GM19025 (cell line): ENCODE results near the gene NPTXR.
"Not testable (repeated sequence)": the region's sequence is repeated elsewhere in the genome, so short reads cannot be mapped to it uniquely, and the experiment has no call there.

ENCODE experiments used
- ATAC-seq: cut with Tn5 transposase; IDR thresholded peaks from one replicate; pipeline ENCODE4 v1.9.1; 2021; ENCODE audit warnings: mild to moderate bottlenecking, low read depth, moderate library complexity; ENCODE audit not compliant: unreplicated experiment

NPTXR gene

DNA sequence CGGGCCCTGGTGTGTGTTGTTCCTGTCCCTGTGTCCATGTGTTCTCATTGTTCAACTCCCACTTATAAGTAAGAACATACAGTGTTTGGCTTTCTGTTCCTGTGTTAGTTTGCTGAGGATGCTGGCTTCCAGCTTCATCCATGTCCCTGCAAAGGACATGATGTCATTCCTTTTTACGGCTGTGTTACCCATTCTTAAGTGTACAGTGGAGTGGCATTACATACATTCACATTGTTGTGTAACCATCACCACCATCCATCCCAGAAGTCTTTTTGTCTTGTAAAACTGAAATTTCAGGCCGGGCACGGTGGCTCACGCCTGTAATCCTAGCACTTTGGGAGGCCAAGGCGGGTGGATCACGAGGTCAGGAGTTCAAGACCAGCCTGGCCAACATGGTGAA lies 10.6 kb upstream of the NPTXR start:
- ATAC-seq, result not testable (repeated sequence)

DNA sequence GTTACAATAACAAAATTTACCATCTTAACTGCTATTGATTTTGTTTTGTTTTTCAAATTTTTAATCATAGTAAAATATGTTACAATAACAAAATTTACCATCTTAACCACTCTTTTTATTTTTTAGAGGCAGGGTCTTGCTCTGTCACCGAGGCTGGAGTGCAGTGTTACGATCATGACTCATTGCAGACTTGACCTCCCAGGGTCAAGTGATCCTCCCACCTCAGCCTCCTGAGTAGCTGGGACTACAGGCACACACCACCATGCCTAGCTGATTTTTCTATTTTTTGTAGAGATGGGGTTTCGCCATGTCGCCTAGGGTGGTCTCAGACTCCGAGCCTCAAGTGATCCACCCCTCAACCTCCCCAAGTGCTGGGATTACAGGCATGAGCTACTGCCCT lies 10.1 kb upstream of the NPTXR start:
- not testable (repeated sequence) for ATAC-seq

DNA sequence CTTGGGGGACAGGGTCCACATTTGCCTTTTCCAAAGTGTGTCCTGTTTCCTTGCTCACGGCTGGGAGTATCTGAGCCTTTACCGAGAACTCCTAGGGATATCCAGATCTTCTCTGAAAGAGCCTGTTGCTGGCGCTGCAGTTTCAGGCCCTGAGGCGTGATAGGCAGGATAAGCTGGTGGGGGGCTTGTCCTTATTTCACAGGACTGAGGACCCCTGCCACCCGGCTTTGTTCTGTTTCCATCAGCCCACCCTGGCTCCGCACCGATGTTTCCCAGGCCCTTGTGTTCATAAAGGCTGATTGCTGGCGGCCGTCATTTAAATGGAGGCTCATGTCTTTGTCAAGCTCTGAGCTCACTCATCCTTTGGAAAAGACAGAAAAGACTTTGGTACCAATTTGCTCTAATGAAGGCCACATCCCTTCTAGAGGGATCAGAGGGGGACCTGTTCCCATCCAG lies 9.4 kb upstream of the NPTXR start:
- ATAC-seq, result no peak

- no peak for ATAC-seq
Measured at GRCh38 chr22:38852522-38852921, 8.7 kb upstream of the NPTXR start.

- ATAC-seq, result no peak
Measured at GRCh38 chr22:38850941-38851849, 7.4 kb upstream of the NPTXR start.

DNA sequence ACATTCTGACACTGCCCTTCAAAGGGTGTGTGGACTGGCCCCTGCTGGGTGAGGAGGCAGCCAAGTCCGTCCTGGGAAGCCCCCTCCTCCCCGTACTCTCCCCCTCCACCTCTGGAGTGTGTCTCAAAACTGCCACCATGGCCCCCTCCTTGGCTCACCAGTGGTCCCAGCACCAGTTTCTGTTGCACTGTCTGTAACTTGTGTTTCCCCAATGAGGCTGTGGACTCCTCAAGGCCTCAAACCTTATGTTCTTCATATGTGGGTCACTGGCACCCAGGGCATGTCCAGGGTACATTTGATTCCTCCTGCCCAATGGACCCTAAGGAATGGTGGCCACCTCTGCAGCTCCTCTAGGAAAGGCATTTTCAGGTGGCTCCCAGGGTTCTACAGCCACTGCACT lies 6.6 kb upstream of the NPTXR start:
- ATAC-seq, result no peak

- no peak for ATAC-seq
Measured at GRCh38 chr22:38849811-38850210, 6.0 kb upstream of the NPTXR start.

GRCh38 chr22:38846412-38846811 lies 2.6 kb upstream of the NPTXR start:
- no peak for ATAC-seq

DNA sequence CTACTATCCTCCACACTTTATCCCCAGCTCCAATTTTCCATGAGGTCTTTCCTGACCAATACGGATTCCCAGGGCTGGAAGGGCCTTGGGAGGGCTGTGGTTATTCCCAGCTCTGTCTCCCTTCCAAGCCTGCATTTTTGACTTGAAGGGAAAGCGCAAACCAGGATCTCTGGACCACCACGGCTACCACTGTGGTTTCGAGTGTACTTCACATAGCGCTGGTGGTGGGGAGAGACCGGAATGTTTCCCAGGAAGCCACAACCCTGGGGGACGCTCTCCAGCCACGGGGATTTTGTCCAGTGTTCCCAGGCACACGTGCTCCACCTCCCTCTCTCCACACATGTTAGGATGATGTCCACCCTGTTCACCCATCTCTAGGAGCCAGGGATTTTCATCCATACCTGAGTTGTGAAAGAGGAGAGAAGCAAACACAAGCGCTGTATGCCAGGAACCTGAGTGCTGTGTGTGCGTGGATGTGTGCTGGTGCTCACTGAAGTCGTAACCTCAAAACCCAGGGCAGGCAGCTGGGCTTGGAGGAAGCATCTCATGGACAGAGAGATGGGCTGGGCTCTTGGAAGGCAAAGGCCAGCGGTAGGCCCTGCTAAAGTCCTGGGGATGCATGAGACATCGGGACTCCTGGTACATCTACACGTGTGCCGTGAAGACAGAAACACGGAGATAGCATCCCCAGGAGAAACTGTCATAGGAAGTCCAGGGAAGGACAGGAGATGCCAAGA lies 1.3 kb upstream of the NPTXR start:
- ATAC-seq, result no peak

DNA sequence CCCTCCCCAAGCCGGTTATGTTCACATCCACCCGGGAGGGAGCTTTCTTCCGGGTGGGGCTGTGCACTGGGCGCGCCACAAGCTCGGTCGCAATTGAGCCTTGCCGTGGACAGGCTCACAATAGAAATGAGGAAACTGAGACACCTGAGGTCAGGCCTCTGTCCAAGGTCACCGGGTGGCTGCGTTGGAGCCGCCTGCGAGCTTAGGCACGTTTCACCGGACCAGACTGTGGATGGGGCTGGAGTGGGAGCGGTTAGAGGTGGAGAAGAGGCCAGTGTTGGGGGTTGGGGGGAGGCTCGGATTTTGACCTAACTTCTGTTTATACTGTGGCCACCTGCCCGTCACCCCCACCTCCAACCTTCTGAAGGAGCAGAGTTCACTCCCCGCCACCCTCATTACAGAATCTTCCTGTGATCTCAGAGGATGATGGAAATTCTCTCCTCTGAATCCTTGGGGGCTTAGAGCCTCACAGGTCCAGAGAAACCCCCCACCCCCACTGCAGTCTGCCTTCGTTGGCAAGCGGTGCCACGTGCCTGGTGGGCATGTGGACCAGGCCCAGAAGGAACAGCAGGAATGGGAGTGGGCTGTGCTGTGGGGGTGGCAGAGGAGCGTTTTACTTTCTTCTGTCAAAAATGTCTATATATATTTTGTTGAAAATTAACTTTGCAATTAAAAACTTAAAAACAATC lies 631 bp upstream of the NPTXR start:
- ATAC-seq, result no peak

DNA sequence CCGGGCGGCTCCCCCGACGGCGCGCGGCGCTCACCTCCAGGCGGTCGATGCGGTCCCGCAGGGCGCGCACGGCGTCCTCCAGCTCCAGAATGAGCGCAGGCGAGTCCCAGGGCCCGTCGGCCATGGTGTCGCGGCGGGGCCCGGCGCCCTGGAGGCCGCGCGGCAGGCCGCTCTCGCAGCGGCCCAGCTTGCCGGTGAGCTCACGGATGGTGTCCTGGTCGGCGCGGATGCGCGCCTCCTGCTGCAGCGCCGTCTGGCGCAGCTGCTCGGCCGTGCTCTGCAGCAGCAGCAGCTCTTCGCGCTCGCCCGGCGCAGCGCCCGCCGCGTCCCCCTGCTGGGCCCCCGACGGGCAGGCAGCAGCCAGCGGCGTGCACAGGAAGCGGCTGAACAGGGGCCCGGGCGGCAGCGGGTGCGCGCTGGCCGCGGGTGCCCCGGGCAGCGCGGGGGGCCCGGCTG lies 599 bp downstream of the NPTXR start:
- ATAC-seq, result no peak

- ATAC-seq, result no peak
Measured at GRCh38 chr22:38842512-38843200, 1.2 kb downstream of the NPTXR start.

GRCh38 chr22:38841635-38842034 lies 2.2 kb downstream of the NPTXR start:
- ATAC-seq, result no peak

DNA sequence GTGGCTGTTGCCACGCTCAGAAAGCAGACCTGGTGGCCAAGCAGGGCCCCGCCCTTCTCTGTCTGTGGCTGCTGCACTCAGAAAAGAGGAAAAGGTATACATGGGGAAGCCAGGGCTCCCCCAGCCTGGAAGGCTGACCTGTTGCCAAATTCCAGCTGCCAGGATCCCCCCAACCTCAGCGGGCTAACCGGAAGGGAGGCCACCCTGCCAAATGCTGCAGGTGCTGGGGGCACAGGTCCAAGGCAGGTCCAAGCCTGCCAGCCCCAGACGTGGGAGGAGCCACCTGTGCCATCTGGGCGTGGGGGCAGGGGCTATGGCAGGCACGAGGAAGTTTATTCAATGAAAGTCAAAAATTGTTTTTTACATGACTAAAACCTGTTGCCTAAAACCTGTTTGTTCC lies 2.6 kb downstream of the NPTXR start:
- no peak for ATAC-seq

- no peak for ATAC-seq
Measured at GRCh38 chr22:38840129-38840528, 3.7 kb downstream of the NPTXR start.

DNA sequence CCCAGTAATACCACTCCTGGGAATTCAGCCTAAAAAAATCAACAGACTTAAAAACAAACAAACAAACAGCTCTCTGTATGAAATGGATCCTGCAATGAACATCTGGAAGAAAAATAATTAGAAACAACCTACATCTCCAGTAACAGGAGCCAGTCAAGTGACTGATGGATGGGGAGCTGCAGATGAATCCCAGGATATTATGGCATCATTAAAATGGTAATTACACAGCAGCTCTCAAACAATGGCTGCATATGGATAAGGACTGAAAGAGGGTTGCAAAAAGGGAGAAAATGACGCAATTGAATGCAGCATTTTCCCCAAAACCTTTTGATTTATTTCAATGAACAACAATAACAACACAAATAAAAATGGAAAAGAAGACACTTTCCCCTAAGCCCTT lies 4.1 kb downstream of the NPTXR start:
- no peak for ATAC-seq

DNA sequence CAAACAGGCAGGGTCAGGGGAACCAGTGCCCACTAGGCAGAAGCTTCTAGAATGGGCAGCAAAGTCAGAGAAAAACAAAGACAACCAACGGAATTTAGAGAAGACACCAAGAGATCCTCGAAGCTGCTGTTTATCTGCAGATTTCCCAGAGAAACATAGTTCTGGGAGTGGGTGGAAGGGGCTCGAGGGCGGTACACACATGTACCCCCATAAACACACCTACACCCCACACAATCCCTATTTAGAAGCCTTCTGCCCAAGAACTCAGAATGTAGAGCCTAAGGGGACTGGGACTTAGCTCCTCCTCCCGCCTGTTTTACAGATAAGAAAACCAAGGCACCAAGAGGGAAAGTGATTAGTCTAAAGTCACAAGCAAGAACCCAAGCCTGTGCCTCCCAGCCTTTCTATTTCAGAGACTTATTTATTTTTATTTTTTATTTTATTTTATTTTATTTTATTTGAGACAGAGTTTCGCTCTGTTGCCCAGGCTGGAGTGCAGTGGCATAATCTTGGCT lies 6.4 kb downstream of the NPTXR start:
- ATAC-seq, result no peak

DNA sequence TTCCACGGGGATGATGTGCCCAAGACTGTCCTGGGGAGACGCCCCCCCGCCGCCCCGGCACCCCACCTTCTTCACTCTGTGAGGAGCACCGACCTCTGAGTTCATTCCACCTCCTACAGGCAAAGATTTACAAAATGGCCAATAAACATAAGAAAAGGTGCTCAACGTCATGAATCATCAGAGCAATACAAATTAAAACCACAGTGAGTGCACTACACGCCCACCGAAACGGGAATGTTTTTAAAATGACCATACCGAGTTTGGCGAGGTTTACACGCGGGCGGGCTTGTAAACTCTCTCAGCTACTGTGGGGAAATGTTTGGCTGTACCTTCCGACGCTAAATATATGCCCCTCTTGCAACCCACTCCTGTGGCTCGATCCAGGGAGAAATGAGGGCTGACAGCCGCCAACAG lies 7.9 kb downstream of the NPTXR start:
- no peak for ATAC-seq

- no peak for ATAC-seq
Measured at GRCh38 chr22:38834991-38835390, 8.8 kb downstream of the NPTXR start.
